IPS-NIHi7 (cell line): ENCODE measurements around the gene ITPR2.

Source experiments
- DNase-seq: peaks from one replicate; pipeline ENCODE4 v3.0.0; 2012; ENCODE audit warnings: mixed read lengths; ENCODE audit errors: extremely low spot score

The ITPR2 gene

GRCh38 chr12:26406813-26407212 lies 426.2 kb downstream of the ITPR2 start:
- no peak for DNase-seq

GRCh38 chr12:26406391-26406790 lies 426.6 kb downstream of the ITPR2 start:
- no peak for DNase-seq

- no peak for DNase-seq
Observed at GRCh38 chr12:26403601-26404000, 429.4 kb downstream of the ITPR2 start.

GRCh38 chr12:26402648-26403047 lies 430.3 kb downstream of the ITPR2 start:
- DNase-seq, result peak; percentile 55

GRCh38 chr12:26401874-26402273 lies 431.1 kb downstream of the ITPR2 start:
- DNase-seq, result no peak

- DNase-seq, result no peak
Observed at GRCh38 chr12:26400627-26401026, 432.4 kb downstream of the ITPR2 start.

GRCh38 chr12:26399381-26399780 lies 433.6 kb downstream of the ITPR2 start:
- DNase-seq, result no peak

GRCh38 chr12:26396402-26396801 lies 436.6 kb downstream of the ITPR2 start:
- no peak for DNase-seq

GRCh38 chr12:26389343-26389742 lies 443.7 kb downstream of the ITPR2 start:
- no peak for DNase-seq

- DNase-seq, result no peak
Observed at GRCh38 chr12:26384536-26384935, 448.5 kb downstream of the ITPR2 start.

- no peak for DNase-seq
Observed at GRCh38 chr12:26383041-26383440, 450.0 kb downstream of the ITPR2 start.

- DNase-seq, result no peak
Observed at GRCh38 chr12:26380897-26381296, 452.1 kb downstream of the ITPR2 start.

GRCh38 chr12:26379777-26380467 lies 453.1 kb downstream of the ITPR2 start:
- no peak for DNase-seq

- no peak for DNase-seq
Observed at GRCh38 chr12:26378711-26379110, 454.3 kb downstream of the ITPR2 start.

- no peak for DNase-seq
Observed at GRCh38 chr12:26374934-26375680, 457.9 kb downstream of the ITPR2 start.

- no peak for DNase-seq
Observed at GRCh38 chr12:26373606-26374495, 459.1 kb downstream of the ITPR2 start.

GRCh38 chr12:26372866-26373265 lies 460.1 kb downstream of the ITPR2 start:
- DNase-seq, result no peak

GRCh38 chr12:26370098-26370497 lies 462.9 kb downstream of the ITPR2 start:
- no peak for DNase-seq

- DNase-seq, result peak; percentile 42
Observed at GRCh38 chr12:26369588-26369987, 463.4 kb downstream of the ITPR2 start.

- DNase-seq, result no peak
Observed at GRCh38 chr12:26367991-26368730, 464.8 kb downstream of the ITPR2 start.

GRCh38 chr12:26361964-26362363 lies 471.0 kb downstream of the ITPR2 start:
- no peak for DNase-seq

GRCh38 chr12:26360062-26360461 lies 472.9 kb downstream of the ITPR2 start:
- DNase-seq, result no peak
